Mesothelial cell of epicardium (in vitro differentiated cells): ENCODE results near the gene HSD17B13. TPM values are rescaled to one million over a fixed set of nuclear protein-coding genes. Genes with fewer than 3 reads are reported as not detected.

ENCODE experiments used
- DNase-seq, 2 experiments: peaks; one replicate each; pipeline ENCODE4 v3.0.0; 2021; ENCODE audit warnings: low spot score in 2 of 2; ENCODE audit not compliant: unreplicated experiment in 2 of 2
- H3K27ac Mint-ChIP-seq: 2 replicates; pipeline ENCODE4 v1.8.0; 2021; ENCODE audit warnings: mixed read lengths
- H3K27me3 Mint-ChIP-seq: 2 replicates; pipeline ENCODE4 v1.8.0; 2021; ENCODE audit warnings: low read depth, mixed read lengths
- H3K36me3 Mint-ChIP-seq: 2 replicates; pipeline ENCODE4 v1.8.0; 2021; ENCODE audit warnings: mixed read lengths
- H3K4me1 Mint-ChIP-seq: 2 replicates; pipeline ENCODE4 v1.8.0; 2021; ENCODE audit warnings: mixed read lengths
- H3K4me3 Mint-ChIP-seq: 2 replicates; pipeline ENCODE4 v1.8.0; 2021; ENCODE audit warnings: mild to moderate bottlenecking, moderate library complexity, mixed read lengths
- H3K9me3 Mint-ChIP-seq: 2 replicates; pipeline ENCODE4 v1.8.0; 2021; ENCODE audit warnings: mixed read lengths
- CTCF ChIP-seq: fragments of 200-600 bp; sonication (generic); IDR thresholded peaks from one replicate; pipeline ENCODE4 v1.5.0; 2021; ENCODE audit warnings: antibody characterized with exemption; ENCODE audit not compliant: unreplicated experiment
- microRNA-seq: library from miRNA; unstranded; fragments of <30 nt; microRNA quantifications from one replicate; pipeline ENCODE4 v1.2.0, GENCODE V29; 2021; ENCODE audit warnings: inconsistent platforms, mixed read lengths
- total RNA-seq: library from RNA; stranded (reverse); gene quantifications from 3 replicates; pipeline ENCODE4 v1.2.1, GENCODE V29; 2021

Gene HSD17B13
- total RNA-seq, 1 donor from 2014 or later, result 0.20 TPM

- no peak overlapping the region for H3K4me3 Mint-ChIP-seq
- no peaks in the 10 kb centered on the region for H3K27me3 Mint-ChIP-seq
- no peaks in the 10 kb centered on the region for H3K4me1 Mint-ChIP-seq
- no peak overlapping the region for H3K27ac Mint-ChIP-seq
- no peak for DNase-seq
- no peaks in the 10 kb centered on the region for H3K36me3 Mint-ChIP-seq
- peaks cover 11% of the 10 kb centered on the region for H3K9me3 Mint-ChIP-seq
- no peak for TF ChIP-seq CTCF
Measured at GRCh38 chr4:87258677-87259076, 64.0 kb downstream of the HSD17B13 start.

- TF ChIP-seq CTCF, result no peak
- DNase-seq, result no peak
Measured at GRCh38 chr4:87257523-87257922, 65.2 kb downstream of the HSD17B13 start.

GRCh38 chr4:87255755-87256154, 66.9 kb downstream of the HSD17B13 start:
- H3K4me3 Mint-ChIP-seq, result no peak overlapping the region
- no peak overlapping the region for H3K27ac Mint-ChIP-seq
- no peaks in the 10 kb centered on the region for H3K27me3 Mint-ChIP-seq
- TF ChIP-seq CTCF, result no peak
- DNase-seq, result no peak
- no peaks in the 10 kb centered on the region for H3K4me1 Mint-ChIP-seq
- no peaks in the 10 kb centered on the region for H3K36me3 Mint-ChIP-seq
- H3K9me3 Mint-ChIP-seq, result peaks cover 7% of the 10 kb centered on the region

More at GRCh38 chr4:87257523-87257922, 65.2 kb downstream of the HSD17B13 start:
- no peak overlapping the region for H3K4me3 Mint-ChIP-seq
- no peaks in the 10 kb centered on the region for H3K27me3 Mint-ChIP-seq
- H3K4me1 Mint-ChIP-seq, result no peaks in the 10 kb centered on the region
- H3K27ac Mint-ChIP-seq, result no peak overlapping the region
- peaks cover 7% of the 10 kb centered on the region for H3K9me3 Mint-ChIP-seq
- H3K36me3 Mint-ChIP-seq, result no peaks in the 10 kb centered on the region

Small RNAs within 50 kb of the gene (microRNA-seq; reads per million reads assigned to microRNA genes)
- gene MIR5705, result not detected

Other genes starting within 250 kb of the HSD17B13 start
- 13.0 to 15.2 TPM (median 14.4 TPM) in 3 replicates for gene KLHL8, start 102.3 kb downstream of the HSD17B13 start, total RNA-seq
- 18.7 to 23.4 TPM (median 19.2 TPM) in 3 replicates for gene HSD17B11, start 68.3 kb upstream of the HSD17B13 start, total RNA-seq
- gene NUDT9, start 99.7 kb upstream of the HSD17B13 start, total RNA-seq, result 25.5 to 27.7 TPM (median 26.0 TPM) in 3 replicates
- 6.3 to 6.7 TPM (median 6.6 TPM) in 3 replicates for gene SPARCL1, start 206.5 kb upstream of the HSD17B13 start, total RNA-seq